ENCODE measurements around the gene GOLGA2. TPM values are rescaled to one million over a fixed set of nuclear protein-coding genes. Genes with fewer than 3 reads are reported as not detected.
A peak's percentile ranks its signal among the peaks of the same experiment; 100 is the strongest.

The GOLGA2 gene
- total and polyA plus RNA-seq, 4 donors: 56.0 to 137 (median 89.7) TPM

- Histone ChIP-seq H3K9ac (ENCODE audit: insufficient read depth in 1 of 2, low read length in 2 of 2) (no peak overlapping the region), H3K36me3 (ENCODE audit: control insufficient read depth in 4 of 4, insufficient read depth in 4 of 4, low read length in 4 of 4) (peaks cover 13 to 33% (median 20%) of the 10 kb centered on the region in 4 donors), H3K4me3 (no peak overlapping the region), H3K27me3 (ENCODE audit: control insufficient read depth in 3 of 3, insufficient read depth in 3 of 3, low read length in 2 of 3) (no peaks in the 10 kb centered on the region), H3K27ac (ENCODE audit: low read depth in 1 of 2, low read length in 1 of 2) (no peak overlapping the region), H3K9me3 (ENCODE audit: control insufficient read depth in 4 of 4, insufficient read depth in 3 of 4, low read length in 3 of 4) (no peaks in the 10 kb centered on the region), H3K4me1 (ENCODE audit: control insufficient read depth in 5 of 5, insufficient read depth in 5 of 5, low read length in 5 of 5) (peaks cover 0 to 3% (median 0%) of the 10 kb centered on the region in 5 donors)
- TF ChIP-seq, protein P1, sequence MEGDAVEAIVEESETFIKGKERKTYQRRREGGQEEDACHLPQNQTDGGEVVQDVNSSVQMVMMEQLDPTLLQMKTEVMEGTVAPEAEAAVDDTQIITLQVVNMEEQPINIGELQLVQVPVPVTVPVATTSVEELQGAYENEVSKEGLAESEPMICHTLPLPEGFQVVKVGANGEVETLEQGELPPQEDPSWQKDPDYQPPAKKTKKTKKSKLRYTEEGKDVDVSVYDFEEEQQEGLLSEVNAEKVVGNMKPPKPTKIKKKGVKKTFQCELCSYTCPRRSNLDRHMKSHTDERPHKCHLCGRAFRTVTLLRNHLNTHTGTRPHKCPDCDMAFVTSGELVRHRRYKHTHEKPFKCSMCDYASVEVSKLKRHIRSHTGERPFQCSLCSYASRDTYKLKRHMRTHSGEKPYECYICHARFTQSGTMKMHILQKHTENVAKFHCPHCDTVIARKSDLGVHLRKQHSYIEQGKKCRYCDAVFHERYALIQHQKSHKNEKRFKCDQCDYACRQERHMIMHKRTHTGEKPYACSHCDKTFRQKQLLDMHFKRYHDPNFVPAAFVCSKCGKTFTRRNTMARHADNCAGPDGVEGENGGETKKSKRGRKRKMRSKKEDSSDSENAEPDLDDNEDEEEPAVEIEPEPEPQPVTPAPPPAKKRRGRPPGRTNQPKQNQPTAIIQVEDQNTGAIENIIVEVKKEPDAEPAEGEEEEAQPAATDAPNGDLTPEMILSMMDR (IDR thresholded peaks at IDR 0.05; ENCODE audit: control extremely low read depth, extremely low read depth): peak; percentile 55
- DNase-seq (peak; percentile 60 to 66 (median 65)), ATAC-seq (ENCODE audit: insufficient read depth, low FRiP score) (no peak)
- 69 to 74% methylated on average over 18 of the region's 18 CpGs for WGBS, 2 donors
Measured at GRCh38 chr9:128254855-128255759, 20.7 kb downstream of the GOLGA2 start.

GRCh38 chr9:128254362-128254761 lies 21.4 kb downstream of the GOLGA2 start:
- no peak for DNase-seq
- H3K36me3 ChIP-seq (ENCODE audit: control insufficient read depth in 4 of 4, insufficient read depth in 4 of 4, low read length in 4 of 4): peaks cover 12 to 26% (median 17%) of the 10 kb centered on the region in 4 donors
- no peaks in the 10 kb centered on the region for H3K9me3 ChIP-seq (ENCODE audit: control insufficient read depth in 4 of 4, insufficient read depth in 3 of 4, low read length in 3 of 4)
- H3K27ac ChIP-seq (ENCODE audit: low read depth in 1 of 2, low read length in 1 of 2): no peak overlapping the region
- H3K4me1 ChIP-seq (ENCODE audit: control insufficient read depth in 5 of 5, insufficient read depth in 5 of 5, low read length in 5 of 5): peaks cover 0 to 3% (median 0%) of the 10 kb centered on the region in 5 donors
- 92 to 93% methylated on average over 13 to 20 of the region's 20 CpGs for WGBS, 2 donors
- ATAC-seq (ENCODE audit: insufficient read depth, low FRiP score): no peak
- no peak overlapping the region for H3K4me3 ChIP-seq
- no peaks in the 10 kb centered on the region for H3K27me3 ChIP-seq (ENCODE audit: control insufficient read depth in 3 of 3, insufficient read depth in 3 of 3, low read length in 2 of 3)
- no peak overlapping the region for H3K9ac ChIP-seq (ENCODE audit: insufficient read depth in 1 of 2, low read length in 2 of 2)
- TF ChIP-seq, protein P1 (IDR thresholded peaks at IDR 0.05; ENCODE audit: control extremely low read depth, extremely low read depth): no peak

DNA sequence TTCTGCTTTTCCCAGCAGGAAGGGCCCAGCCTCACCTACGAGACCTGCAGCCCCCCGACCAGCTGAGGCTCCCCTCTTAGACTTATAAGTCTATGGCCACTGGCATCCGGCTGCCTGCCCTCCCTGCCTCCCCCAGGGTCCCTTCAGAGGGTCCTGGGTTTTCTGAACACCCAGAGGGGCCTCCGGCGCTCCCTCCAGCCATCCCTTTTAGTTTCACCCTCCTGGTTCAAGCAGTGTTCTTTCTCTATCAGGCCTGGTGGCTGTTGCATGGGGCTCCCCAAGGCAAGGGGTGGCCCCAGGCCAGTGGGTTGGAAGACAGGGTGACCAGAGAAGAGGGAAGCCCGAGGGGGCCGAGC lies 21.8 kb downstream of the GOLGA2 start:
- 91 to 94% methylated on average over 7 of the region's 7 CpGs for WGBS, 2 donors
- no peak for ATAC-seq (ENCODE audit: insufficient read depth, low FRiP score)

More for the DNA sequence above, 21.8 kb downstream of the GOLGA2 start:
- Histone ChIP-seq H3K4me3 (no peak overlapping the region), H3K27me3 (ENCODE audit: control insufficient read depth in 3 of 3, insufficient read depth in 3 of 3, low read length in 2 of 3) (no peaks in the 10 kb centered on the region), H3K36me3 (ENCODE audit: control insufficient read depth in 4 of 4, insufficient read depth in 4 of 4, low read length in 4 of 4) (peaks cover 10 to 22% (median 16%) of the 10 kb centered on the region in 4 donors), H3K27ac (ENCODE audit: low read depth in 1 of 2, low read length in 1 of 2) (no peak overlapping the region), H3K4me1 (ENCODE audit: control insufficient read depth in 5 of 5, insufficient read depth in 5 of 5, low read length in 5 of 5) (peaks cover 0 to 3% (median 0%) of the 10 kb centered on the region in 5 donors), H3K9me3 (ENCODE audit: control insufficient read depth in 4 of 4, insufficient read depth in 3 of 4, low read length in 3 of 4) (no peaks in the 10 kb centered on the region), H3K9ac (ENCODE audit: insufficient read depth in 1 of 2, low read length in 2 of 2) (no peak overlapping the region)
- DNase-seq: no peak
- TF ChIP-seq, protein P1 (IDR thresholded peaks at IDR 0.05; ENCODE audit: control extremely low read depth, extremely low read depth): no peak

Data from lung (tissue), 12 donors.